Spleen (tissue), 11 donors: ENCODE data around the gene UBE2D2. TPM values are rescaled to one million over a fixed set of nuclear protein-coding genes. Genes with fewer than 3 reads are reported as not detected.
A peak's percentile ranks its signal among the peaks of the same experiment; 100 is the strongest.

Experiments
- DNase-seq: peaks from one replicate; pipeline ENCODE4 v3.0.0-alpha.2; 2020
- H3K27ac ChIP-seq, 8 donors: fragments of 200-600 bp; sonication (generic) in 7 of 8; 1 replicate in 4 of 8; 2 replicates in 4 of 8; pipeline versions ENCODE4 v1.5.0 to v1.8.0; 2016 to 2021; ENCODE audit warnings: inconsistent platforms in 4 of 8, mild to moderate bottlenecking in 4 of 8, moderate library complexity in 1 of 8
- H3K27me3 ChIP-seq, 7 donors: fragments of 200-600 bp; sonication (generic) in 6 of 7; replicated peaks in 1 of 7; 1 replicate in 4 of 7; 2 replicates in 3 of 7; pipeline versions ENCODE4 v1.5.0 to v1.8.0; 2016 to 2021; ENCODE audit warnings: inconsistent platforms in 3 of 7, mild to moderate bottlenecking in 1 of 7
- H3K36me3 ChIP-seq, 6 donors: fragments of 200-600 bp; sonication (generic) in 5 of 6; 1 replicate in 4 of 6; 2 replicates in 2 of 6; pipeline versions ENCODE4 v1.5.0 to v1.8.0; 2016 to 2021; ENCODE audit warnings: inconsistent platforms in 2 of 6
- H3K4me1 ChIP-seq, 6 donors: fragments of 200-600 bp; sonication (generic) in 5 of 6; 1 replicate in 3 of 6; 2 replicates in 3 of 6; pipeline versions ENCODE4 v1.5.0 to v1.8.0; 2016 to 2021; ENCODE audit warnings: inconsistent platforms in 3 of 6
- H3K4me3 ChIP-seq, 8 donors: fragments of 200-600 bp; sonication (generic) in 7 of 8; 1 replicate in 4 of 8; 2 replicates in 4 of 8; pipeline versions ENCODE4 v1.5.0 to v1.8.0; 2016 to 2021; ENCODE audit warnings: inconsistent platforms in 4 of 8, mild to moderate bottlenecking in 4 of 8, moderate library complexity in 2 of 8
- H3K9me3 ChIP-seq, 8 donors: fragments of 200-600 bp; sonication (generic) in 7 of 8; 1 replicate in 4 of 8; 2 replicates in 4 of 8; pipeline versions ENCODE4 v1.5.0 to v1.8.0; 2016 to 2021; ENCODE audit warnings: inconsistent platforms in 4 of 8
- CTCF ChIP-seq, 11 experiments: fragments of 200-600 bp in 7 of 11; fragments of 450-650 bp in 4 of 11; sonication (generic) in 4 of 11; IDR thresholded peaks in 8 of 11; conservative IDR thresholded peaks in 3 of 11; 1 replicate in 7 of 11; 2 replicates in 4 of 11; pipeline versions ENCODE4 v1.4.0 to v1.8.0; 2016 to 2021; ENCODE audit warnings: antibody characterized with exemption in 11 of 11, inconsistent platforms in 4 of 11, mild to moderate bottlenecking in 1 of 11
- POLR2A ChIP-seq, 3 donors: fragments of 450-650 bp; IDR thresholded peaks; one replicate each; pipeline ENCODE4 v1.5.1; 2017; ENCODE audit warnings: antibody characterized with exemption in 3 of 3, mild to moderate bottlenecking in 1 of 3
- POLR2AphosphoS5 ChIP-seq, 3 donors: sonication (generic); formaldehyde crosslinking; IDR thresholded peaks; one replicate each; pipeline ENCODE4 v1.5.1; 2017; ENCODE audit warnings: antibody characterized with exemption in 3 of 3
- WGBS, 5 donors: extraction: QIAGEN DNeasy Blood & Tissue Kit in 3 of 5; methylation state at CpG; one replicate each; pipeline versions ENCODE4 v1.1.5 to v1.1.7; 2013 to 2018; 5-methylcytosine and 5-hydroxymethylcytosine counted together
- intact Hi-C: fragments of 100-400 bp; cut with DNase I; formaldehyde crosslinking; loops from one replicate; pipeline ENCODE4 v1.15.0; 2023; ENCODE audit warnings: low total_unique reads
- polyA plus RNA-seq, 3 donors: library from polyadenylated mRNA; stranded (reverse); fragments of 200-250 nt; gene quantifications; one replicate each; pipeline ENCODE4 v1.2.1, GENCODE V29; 2013
- total RNA-seq, 7 donors: library from RNA; depleted of rRNA in 3 of 7; stranded (reverse); fragments of >200 nt in 3 of 7; fragmentation: NEBNext Ultra II Directional in 4 of 7; extraction: Animal tissue kit (Norgen Biotek cat#: 25700) in 4 of 7; gene quantifications; one replicate each; pipeline versions ENCODE4 v1.1.0 to v1.2.1, GENCODE V29; 2016 to 2021
- donor health status: healthy with polysubstance abuse.
- donor health status: DM: no; HTN: no; CAD: no; lungs with moderate emphysema.
- donor health status: DM: no; HTN: no; CAD: no.
- donor health status: Bipolar disorder and iron deficiency.
- donor health status: healthy.
- donor health status: DM: no; HTN: no; CAD: no.
- donor health status: DM: yes; HTN: yes; CAD: no.

UBE2D2 gene
- total and polyA plus RNA-seq, 10 donors: 64.3 to 132 (median 98.2) TPM

- no peak for DNase-seq
- intact Hi-C loops: no loop called here
These were observed 6.9 kb upstream of the UBE2D2 start for GRCh38 chr5:139554264-139554663.

DNA sequence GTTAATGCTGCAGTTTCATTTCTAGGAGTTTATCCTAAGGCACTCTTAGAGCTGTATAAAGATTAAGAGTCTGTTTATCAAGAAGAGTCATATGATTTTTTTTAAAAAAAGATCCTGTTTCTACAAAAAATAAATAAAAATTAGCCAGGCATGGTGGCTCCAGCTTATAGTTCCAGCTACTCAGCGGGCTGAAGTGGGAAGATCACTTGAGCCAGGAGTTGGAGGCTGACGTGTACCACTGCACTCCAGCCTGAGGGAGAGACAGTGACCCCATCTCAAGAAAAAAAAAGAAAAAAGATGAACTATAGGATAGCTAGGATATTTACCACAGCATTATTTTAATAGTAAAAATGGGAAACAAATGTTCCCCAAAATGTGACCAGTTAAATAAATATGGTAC is 3.3 kb upstream of the UBE2D2 start:
- WGBS, 5 donors: 74 to 93% (median 92%) methylated on average over 2 of the region's 2 CpGs
- DNase-seq: no peak
- intact Hi-C loops: no loop called here
- no peak for TF ChIP-seq CTCF (IDR thresholded peaks at IDR 0.05 in 8 of 11, conservative IDR thresholded peaks at IDR 0.05 in 3 of 11)
- no peak for TF ChIP-seq POLR2AphosphoS5 (IDR thresholded peaks at IDR 0.05)
- Histone ChIP-seq H3K27me3 (no peaks in the 10 kb centered on the region), H3K36me3 (no peaks in the 10 kb centered on the region), H3K9me3 (no peaks in the 10 kb centered on the region), H3K4me3 (no peak overlapping the region), H3K27ac (no peak overlapping the region), H3K4me1 (peaks cover 0 to 17% (median 15%) of the 10 kb centered on the region in 6 donors)

More at GRCh38 chr5:139554264-139554663, 6.9 kb upstream of the UBE2D2 start:
- no peaks in the 10 kb centered on the region for H3K4me1 ChIP-seq
- TF ChIP-seq POLR2AphosphoS5 (IDR thresholded peaks at IDR 0.05): no peak
- no peak for TF ChIP-seq POLR2A (IDR thresholded peaks at IDR 0.05)
- TF ChIP-seq CTCF (IDR thresholded peaks at IDR 0.05 in 8 of 11, conservative IDR thresholded peaks at IDR 0.05 in 3 of 11): no peak
- peaks cover 0 to 10% (median 0%) of the 10 kb centered on the region in 8 donors for H3K9me3 ChIP-seq
- WGBS, 5 donors: 83 to 87% (median 85%) methylated on average over 4 of the region's 4 CpGs
- no peak overlapping the region for H3K27ac ChIP-seq
- no peaks in the 10 kb centered on the region for H3K27me3 ChIP-seq
- no peak overlapping the region for H3K4me3 ChIP-seq
- H3K36me3 ChIP-seq: no peaks in the 10 kb centered on the region

DNA sequence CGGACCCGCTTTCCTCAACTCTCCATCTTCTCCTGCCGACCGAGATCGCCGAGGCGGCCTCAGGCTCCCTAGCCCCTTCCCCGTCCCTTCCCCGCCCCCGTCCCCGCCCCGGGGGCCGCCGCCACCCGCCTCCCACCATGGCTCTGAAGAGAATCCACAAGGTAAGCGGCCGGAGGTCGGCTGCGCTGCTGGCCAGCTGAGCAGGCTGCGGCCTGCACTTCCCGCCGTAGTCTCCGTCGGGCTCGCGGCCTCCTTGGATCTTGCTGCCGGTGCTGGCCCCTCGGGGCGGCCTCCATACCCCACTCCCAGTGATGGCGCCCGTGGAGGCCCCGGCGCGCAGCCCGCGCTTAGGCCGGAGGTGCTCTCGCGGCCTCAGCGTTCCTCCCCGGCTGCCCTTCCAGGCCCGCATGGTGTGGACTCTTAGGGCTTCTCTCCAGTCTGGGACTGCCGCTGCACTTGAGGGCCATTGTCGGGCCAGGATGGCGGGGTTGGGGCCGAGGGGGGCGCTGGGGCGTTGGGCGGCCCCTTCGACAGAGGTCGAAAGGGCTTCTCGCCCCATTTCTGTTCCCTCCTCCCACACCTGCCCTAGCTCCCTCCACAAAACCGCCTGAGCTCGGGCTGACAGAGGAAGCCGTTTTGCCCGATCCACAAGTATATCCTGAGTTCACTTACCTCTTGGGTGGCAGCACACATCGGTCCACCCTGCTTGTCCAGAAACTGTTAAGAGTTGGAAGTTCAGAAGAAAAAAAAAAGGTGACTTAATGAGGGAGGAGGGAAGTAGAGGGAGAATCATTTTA is 714 bp downstream of the UBE2D2 start:
- H3K36me3 ChIP-seq: peaks cover 0 to 23% (median 0%) of the 10 kb centered on the region in 6 donors
- TF ChIP-seq POLR2A (IDR thresholded peaks at IDR 0.05) (no peak), POLR2AphosphoS5 (IDR thresholded peaks at IDR 0.05) (no peak), CTCF (IDR thresholded peaks at IDR 0.05 in 8 of 11, conservative IDR thresholded peaks at IDR 0.05 in 3 of 11) (no peak)
- H3K9me3 ChIP-seq: no peaks in the 10 kb centered on the region
- H3K27me3 ChIP-seq: no peaks in the 10 kb centered on the region
- WGBS, 5 donors: 0 to 1% (median 0%) methylated on average over 10 to 57 of the region's 57 CpGs
- H3K4me1 ChIP-seq: peaks cover 36 to 58% (median 55%) of the 10 kb centered on the region in 6 donors
- H3K4me3 ChIP-seq: peak overlapping the region; percentile 68 to 98 (median 80)
- peak; percentile 92 for DNase-seq
- H3K27ac ChIP-seq: peak overlapping the region; percentile 97 to 100 (median 97)
- intact Hi-C loops: no loop called here

DNA sequence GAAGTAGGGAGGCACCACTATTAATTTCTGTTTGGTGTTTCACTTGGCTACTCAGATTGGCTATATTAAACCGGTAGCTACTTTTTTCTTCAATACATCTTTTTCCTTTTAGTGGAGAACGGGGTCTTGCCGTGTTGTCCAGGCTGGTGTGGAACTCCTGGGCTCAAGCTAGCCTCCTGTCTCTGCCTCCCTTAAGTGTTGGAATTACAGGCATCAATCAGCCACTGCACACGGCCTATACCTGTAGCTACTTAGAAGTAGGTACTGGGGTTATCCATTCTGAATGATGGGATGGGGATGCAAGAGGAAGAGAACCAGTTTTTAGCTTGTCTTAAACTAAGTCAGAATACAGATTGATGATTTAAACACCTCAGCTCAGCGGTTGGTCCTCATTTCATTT is 1.7 kb downstream of the UBE2D2 start:
- 25 to 43% (median 29%) methylated on average over 5 of the region's 5 CpGs for WGBS, 5 donors
- Histone ChIP-seq H3K36me3 (peaks cover 0 to 33% (median 2%) of the 10 kb centered on the region in 6 donors), H3K27me3 (no peaks in the 10 kb centered on the region), H3K4me3 (peak overlapping the region; percentile 68 to 98 (median 80)), H3K9me3 (no peaks in the 10 kb centered on the region), H3K27ac (peak overlapping the region; percentile 97 to 100 (median 97)), H3K4me1 (peaks cover 46 to 68% (median 65%) of the 10 kb centered on the region in 6 donors)
- DNase-seq: peak; percentile 7
- intact Hi-C loops: no loop called here
- TF ChIP-seq CTCF (IDR thresholded peaks at IDR 0.05 in 8 of 11, conservative IDR thresholded peaks at IDR 0.05 in 3 of 11): no peak
- TF ChIP-seq POLR2AphosphoS5 (IDR thresholded peaks at IDR 0.05): no peak
- no peak for TF ChIP-seq POLR2A (IDR thresholded peaks at IDR 0.05)
